Heart left ventricle (tissue), 13 donors: Measurements from ENCODE around the gene BRAP.
"Not testable (repeated sequence)": the region's sequence is repeated elsewhere in the genome, so short reads cannot be mapped to it uniquely, and the experiment has no call there.

Experiments used
- POLR2A ChIP-seq, 2 donors: fragments of 450-650 bp; IDR thresholded peaks; one replicate each; pipeline ENCODE4 v1.6.1; 2017; ENCODE audit warnings: antibody characterized with exemption in 2 of 2, mild to moderate bottlenecking in 2 of 2, moderate library complexity in 2 of 2
- TF ChIP-seq, protein P1 (sequence below), 12 donors: fragments of 200-600 bp; sonication (generic) in 4 of 12; IDR thresholded peaks; one replicate each; pipeline versions ENCODE4 v1.5.0 to v1.8.0; 2018 to 2022; ENCODE audit warnings: antibody characterized with exemption in 12 of 12, mild to moderate bottlenecking in 5 of 12
- donor health status: ischemic (EF 13 %, LVEDD 7.1; RV severe dilation, severe dysfunction).
- donor health status: DM: no; HTN: yes; CAD: no.
- donor health status: DM: no; HTN: no; CAD: no.
- donor health status: ischemic (EF 25% LVEDD 6.9; RV normal size, moderate dysfunction).
- donor health status: ischemic (EF 25% LVEDD 5.7; RV mildly dilated, moderate dysfunction).
- donor health status: ischemic (EF 35%, LVEDD 5.7; RV mildly dilated, moderate dysfunction).
- donor health status: nonischemic (EF 11% LVEDD 7.7; RV severe dilation, severe dysfunction).
- donor health status: DM: yes; HTN: yes; CAD: no.
- donor health status: PGD.
- donor health status: ischemic (EF 29% LVEDD 5.4; RV normal size, mild dysfunction).
- donor health status: nonischemic (EF 23%, LVEDD 6.1; RV moderate dilation, normal function).

GRCh38 chr12:111719316-111719715 is 33.6 kb upstream of the BRAP start:
- TF ChIP-seq, protein P1, sequence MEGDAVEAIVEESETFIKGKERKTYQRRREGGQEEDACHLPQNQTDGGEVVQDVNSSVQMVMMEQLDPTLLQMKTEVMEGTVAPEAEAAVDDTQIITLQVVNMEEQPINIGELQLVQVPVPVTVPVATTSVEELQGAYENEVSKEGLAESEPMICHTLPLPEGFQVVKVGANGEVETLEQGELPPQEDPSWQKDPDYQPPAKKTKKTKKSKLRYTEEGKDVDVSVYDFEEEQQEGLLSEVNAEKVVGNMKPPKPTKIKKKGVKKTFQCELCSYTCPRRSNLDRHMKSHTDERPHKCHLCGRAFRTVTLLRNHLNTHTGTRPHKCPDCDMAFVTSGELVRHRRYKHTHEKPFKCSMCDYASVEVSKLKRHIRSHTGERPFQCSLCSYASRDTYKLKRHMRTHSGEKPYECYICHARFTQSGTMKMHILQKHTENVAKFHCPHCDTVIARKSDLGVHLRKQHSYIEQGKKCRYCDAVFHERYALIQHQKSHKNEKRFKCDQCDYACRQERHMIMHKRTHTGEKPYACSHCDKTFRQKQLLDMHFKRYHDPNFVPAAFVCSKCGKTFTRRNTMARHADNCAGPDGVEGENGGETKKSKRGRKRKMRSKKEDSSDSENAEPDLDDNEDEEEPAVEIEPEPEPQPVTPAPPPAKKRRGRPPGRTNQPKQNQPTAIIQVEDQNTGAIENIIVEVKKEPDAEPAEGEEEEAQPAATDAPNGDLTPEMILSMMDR (IDR thresholded peaks at IDR 0.05): not testable (repeated sequence)
- not testable (repeated sequence) for TF ChIP-seq POLR2A (IDR thresholded peaks at IDR 0.05)
